HG02678 (cell line): Measurements from ENCODE around the gene TNKS1BP1.

Experiments used
- ATAC-seq: cut with Tn5 transposase; IDR thresholded peaks from one replicate; pipeline ENCODE4 v1.9.1; 2021; ENCODE audit warnings: mild to moderate bottlenecking, moderate library complexity; ENCODE audit not compliant: unreplicated experiment

TNKS1BP1 gene

DNA sequence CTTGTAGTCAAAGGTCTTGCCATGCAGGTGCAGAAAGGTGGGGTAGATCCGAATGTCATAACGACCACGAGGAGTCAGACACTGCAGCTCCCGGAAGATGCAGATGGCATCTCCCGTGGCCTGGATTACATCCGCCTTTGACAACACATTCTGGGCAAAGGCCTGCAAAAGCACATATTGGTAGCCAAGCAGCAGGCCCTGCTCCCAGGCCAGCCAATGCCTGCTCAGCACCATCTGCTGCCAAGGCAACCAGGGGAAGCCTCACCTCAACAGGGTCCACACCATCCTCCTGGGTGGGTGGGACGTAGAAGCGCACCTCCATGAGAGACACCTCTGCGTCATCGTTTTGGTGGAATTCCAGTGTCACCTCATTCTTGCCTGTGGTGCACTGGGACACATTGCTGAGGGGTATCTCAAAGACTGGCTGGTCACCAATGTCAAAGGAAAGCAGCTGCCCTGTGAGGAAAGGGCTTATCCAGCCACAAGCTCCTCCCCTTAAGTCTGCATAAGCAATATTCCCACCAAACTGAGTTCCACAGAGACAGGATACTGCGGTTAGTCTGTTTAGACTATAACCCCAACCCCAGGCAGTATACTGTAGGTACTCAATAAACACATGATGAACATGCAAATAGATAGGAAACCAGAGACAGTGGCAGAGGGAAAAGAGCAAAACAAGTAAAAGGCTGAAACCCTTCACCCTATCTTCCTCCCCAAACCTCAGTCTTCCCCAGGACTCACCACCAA lies 8.1 kb upstream of the TNKS1BP1 start:
- no peak for ATAC-seq

DNA sequence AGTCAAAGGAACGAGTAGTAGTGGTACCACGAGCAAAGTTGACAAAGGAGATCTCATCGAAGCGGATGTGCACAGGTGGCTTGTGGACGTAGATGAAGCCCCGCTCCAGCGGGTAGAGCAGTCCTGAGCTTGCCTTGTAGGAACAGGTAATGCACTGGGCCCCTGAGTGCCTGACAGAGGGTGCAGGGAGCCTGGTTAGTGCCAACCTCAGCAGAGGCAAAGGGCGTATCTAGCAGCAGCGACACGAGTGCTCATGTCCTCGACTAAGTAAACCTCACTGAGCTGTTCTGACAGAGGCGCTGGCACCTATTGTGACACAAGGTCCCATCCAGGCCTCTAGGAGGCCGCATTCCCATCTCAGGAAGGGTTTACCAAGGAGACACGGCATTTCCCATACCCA lies 7.0 kb upstream of the TNKS1BP1 start:
- ATAC-seq = no peak

DNA sequence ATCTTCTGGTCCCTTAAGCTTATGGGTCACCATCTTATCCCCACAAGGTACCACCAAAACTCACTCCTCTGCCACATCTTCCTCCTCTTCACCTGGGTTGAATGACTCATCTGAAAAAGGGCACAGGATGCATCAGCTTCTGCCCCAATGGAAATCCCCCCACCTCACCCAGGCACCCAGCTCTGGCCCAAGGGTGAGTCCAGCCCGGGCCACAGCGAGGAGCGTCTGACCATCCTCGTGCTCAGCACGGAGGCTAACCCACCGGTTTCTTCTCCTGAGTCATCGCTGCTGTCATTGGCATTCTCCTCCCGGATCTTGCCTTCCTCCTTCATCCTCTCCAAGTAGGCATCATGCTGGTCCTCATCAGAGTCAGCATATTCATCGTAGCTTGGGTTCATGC lies 5.3 kb upstream of the TNKS1BP1 start:
- ATAC-seq = no peak

DNA sequence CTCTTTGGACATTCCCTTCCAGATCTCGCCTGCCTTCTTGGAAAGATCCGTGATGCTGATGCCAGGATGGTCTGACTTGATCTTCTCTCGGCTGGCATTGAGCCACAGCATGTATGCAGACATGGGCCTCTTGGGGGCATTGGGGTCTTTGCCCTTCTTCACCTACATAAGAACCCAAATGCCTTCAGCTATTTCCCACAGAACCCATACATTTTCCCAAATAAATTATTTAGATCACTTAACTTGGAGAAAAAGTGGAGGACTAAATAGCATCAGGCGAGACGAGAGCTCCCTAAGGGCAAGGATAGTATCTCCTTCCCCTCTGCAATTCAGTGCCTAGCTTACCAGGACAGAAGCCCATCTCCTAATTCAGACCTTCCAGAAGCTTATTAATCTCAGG lies 3.0 kb upstream of the TNKS1BP1 start:
- ATAC-seq = no peak

DNA sequence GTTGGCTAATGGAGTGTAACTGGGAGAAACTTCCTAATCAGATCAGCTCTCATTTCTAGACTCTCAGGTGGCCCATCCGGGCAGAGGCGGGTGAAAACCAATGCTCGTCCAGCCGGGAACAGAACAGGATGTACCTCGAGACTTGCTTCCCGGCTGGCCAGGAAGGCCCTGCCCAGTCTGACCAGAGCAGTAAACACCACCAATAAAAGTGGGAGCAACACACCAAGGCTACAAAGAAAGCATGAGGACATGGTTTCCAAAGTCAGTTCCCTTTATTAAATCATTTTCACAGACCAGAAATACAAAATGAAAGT lies 940 bp upstream of the TNKS1BP1 start:
- no peak for ATAC-seq

DNA sequence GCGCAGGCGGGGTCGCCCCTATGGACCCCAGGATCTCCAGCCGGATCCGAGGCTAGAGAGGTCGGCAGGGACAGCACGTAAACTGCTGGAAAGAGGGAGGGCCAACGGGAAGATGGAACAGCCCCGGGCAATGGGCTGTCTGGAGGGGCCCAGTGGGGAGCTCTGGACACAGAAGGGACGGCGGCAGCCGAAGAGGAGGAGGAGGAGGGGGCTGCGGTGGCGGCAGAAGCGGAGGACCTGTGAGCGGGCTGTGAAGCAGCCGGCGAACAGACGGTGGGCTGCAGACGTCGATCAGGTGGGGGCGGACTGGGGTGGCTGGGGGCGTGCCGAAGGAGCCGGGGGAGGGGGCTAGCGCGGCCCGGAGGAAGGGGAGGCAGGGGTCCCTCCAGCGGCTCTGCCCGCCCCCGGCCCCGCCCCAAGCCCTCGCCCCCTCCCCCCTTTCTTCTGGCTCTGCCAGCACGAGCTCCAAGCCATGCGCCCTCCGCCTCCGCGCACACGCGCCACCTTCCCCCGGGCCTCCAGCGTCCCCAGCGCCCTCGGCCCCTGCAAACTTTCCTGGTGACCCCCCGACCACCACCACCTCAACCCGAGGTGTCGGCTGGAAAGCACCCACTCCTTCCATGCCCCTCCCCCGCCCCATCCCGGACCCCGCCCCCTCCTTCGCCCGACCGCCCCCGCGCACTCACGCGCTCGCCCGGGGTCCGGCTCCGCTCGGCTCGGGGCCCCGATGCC lies 432 bp downstream of the TNKS1BP1 start:
- no peak for ATAC-seq

DNA sequence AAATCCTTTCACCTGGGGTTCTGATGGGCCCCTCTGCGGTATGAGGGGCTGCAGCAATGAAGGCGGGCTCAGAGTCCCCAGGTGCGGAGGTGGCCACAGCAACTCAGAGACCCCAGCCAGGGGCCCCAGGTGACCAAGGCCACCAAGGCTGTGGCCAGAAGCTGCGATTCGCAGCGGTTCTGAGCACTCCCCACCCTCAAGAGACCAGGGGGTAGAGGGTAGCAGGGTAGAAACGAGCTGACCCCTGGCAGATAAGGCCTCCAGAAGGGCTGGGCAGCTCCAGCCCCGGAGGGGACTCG lies 948 bp downstream of the TNKS1BP1 start:
- no peak for ATAC-seq

DNA sequence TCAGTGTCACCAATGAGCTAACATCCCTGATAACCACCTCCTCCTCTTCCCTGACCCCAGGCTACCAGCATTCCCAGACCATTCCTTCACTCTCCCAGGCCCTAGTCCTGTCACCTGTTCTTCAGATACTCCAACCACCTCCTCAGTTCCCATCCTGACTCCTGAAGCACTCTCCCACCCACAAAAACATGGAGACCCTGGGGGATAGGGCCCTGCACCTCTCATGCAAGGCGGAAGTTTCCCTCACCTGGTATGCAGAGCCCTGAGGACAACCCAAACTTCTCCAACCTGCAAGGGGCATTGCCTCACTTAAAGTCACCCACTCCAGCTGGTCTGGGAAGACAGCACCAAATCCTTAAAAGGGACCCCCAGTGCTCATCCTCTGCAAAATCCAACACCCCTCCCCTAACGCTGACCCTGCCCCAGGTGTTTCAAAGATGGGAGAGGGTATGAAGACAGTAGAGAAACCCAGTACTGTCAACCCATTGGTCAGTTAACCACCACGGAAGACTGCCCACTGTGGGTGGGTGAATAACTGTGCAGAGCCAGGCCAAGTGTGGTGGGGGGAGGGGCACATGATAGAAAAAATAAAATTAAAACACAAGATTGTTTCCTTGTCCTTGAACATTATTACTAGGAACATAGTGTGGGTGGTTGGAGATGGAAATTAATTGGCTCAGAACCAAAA lies 1.4 kb downstream of the TNKS1BP1 start:
- ATAC-seq = no peak

DNA sequence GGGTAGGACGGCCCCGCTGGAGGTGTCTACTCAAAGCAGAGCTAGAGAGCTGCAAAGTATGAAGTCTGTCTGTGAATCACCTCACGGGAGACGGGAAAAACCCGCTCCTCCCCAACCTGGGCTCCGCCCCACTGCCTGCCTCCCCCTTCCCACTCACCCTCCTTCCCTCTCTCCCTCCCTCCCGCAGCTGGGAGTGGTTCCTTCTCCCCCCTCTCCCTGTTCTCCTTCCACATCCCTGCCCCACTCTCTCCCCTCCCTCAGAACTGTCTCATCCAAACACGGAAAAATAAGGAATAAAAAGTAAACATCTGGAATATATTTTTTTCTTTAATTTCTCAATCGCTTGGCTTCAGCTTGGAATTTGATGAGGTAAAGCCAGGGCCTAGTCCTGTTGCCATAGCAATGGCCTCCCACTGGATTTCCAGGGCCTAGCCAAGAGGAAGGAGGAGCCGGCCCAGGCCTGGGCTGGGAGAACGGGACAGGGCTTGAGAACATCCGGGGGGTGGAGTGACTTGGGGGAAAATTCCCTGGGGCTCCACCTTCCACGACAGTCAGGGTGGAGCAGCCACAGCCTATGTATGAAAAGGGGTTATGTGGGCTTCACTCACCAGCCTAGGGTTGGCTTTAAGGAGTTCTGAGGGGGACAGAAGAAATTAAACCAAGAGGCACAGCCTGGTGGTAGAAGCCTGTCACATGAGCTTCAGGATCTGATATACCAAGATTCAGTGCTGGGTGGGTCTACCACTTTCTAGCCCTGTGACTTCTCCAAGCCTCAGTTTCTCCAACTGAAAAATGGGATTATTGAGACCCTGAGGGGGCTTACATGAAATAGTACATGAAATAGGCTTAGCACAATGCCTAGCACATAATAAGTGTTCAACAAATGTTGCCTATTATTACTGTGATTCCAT lies 2.2 kb downstream of the TNKS1BP1 start:
- no peak for ATAC-seq

DNA sequence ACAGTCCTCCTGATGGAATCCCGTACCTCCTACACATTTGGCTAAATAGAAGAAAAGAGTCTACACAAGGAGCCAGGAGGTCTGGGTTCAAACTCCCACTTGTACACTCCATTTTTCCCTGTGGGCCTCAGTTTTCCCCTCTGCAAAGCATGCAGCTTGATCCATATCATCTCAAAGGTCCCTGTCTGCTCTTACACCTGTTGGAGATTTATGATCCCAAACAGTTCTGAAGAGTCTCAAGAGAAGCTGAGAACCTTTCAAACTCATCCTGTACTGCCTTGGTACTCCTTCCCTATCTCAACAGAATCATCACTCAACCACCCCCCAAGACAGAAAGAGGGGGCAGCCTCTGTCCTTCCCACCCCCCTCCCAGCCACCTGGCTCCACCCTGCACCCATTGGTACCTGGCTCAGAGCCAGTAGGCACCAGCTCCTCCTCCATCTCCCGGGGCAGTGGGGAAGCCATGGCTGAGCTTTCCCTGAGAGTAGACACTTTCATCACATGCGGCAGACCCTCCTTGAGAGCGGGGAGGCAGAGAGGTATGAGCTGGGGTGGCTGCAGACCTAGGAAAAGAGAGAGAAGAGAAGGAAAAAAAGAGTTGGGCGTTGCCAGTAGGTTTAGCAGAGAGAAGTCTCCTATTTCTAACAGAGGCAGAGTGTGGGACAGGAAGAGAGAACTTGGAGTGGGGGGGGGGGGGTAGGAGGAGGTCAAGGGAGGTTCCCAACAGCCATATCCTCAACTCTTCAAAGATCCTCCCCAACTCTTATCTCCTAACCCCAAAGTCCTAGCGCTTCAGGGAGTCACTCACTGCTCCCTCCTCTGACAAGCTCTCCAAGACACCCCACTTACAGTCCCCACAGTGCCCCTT lies 3.1 kb downstream of the TNKS1BP1 start:
- no peak for ATAC-seq

DNA sequence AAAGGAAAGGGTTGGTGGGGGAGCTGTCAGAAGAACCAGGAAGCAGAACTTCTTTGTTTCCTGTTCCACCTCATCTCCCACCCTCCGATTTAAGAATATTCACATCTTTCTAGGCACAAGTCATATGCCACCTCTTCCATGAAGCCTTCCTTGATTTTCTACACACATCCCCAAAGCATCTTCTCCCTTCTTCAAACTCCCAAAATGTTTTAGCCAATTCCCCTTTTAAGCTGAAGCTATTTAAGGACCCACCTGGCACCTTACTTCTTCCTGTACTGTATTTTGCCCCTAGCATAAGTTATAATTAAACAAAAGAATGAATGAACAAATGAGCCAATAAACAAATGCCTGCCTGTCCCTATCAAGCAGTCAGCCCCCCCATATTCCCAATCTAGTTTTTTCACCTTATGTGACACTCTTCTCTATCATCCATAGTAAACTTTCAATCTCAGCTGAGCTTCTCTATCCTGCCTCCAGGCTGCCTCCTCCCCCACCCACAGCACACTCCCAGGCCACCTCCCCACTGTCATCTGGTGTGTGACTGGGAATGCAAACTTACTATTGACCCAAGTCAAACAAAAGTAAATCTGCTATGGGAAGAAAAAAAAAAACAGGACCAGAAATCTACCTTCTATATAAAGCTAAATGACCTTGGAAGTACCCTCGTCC lies 3.9 kb downstream of the TNKS1BP1 start:
- no peak for ATAC-seq

DNA sequence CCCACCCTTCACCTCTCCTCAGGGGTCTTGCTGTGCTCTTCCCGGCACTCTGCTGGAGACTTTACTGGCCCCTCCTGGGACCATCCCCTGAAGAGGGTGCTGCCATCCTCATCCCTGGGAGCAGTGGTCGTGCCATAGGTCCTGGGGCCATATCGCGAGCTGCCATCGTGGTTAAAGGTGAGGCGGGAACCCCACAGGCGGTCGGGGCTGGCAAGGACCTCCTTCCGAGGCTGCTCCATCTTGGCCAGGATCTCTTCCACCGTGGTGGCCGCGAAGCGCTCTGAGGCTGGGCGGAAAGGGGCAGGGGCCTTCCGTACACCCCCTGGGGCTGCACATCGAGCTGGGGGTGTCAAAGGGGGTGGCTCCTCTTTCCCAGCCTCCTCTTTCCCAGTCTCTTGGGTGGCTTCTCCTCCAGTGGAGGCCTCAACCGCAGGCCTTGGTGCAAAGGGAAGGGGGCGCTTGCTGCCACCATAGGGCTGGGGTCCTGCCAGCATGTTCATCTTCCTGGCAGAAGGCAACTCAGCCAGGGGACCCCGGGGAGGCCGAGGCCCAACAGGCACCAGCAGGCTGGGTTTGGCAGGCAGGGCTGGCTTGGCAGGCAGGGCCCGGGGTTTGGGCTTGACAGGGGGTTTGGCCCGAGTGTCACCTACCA lies 4.6 kb downstream of the TNKS1BP1 start:
- no peak for ATAC-seq

DNA sequence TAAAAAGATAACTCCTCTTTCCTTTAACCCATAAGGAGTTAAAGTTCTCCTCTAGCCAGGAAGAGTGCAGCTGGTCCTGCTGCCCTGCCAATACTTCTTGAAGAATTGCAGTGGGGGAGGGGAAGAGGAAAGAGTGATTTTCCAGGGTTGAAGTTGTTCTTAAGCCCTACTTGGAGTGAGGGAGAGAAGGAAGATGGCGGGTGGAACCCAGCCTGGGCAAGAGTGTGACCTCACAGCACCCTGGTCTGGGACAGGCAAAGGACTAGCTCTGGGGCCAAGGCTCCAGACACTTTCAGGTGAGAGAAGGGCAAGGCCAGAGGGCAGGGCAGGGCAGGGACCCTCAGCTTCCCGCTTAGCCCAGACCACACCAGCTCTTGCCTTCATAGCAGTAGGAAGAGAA lies 6.6 kb downstream of the TNKS1BP1 start:
- no peak for ATAC-seq

DNA sequence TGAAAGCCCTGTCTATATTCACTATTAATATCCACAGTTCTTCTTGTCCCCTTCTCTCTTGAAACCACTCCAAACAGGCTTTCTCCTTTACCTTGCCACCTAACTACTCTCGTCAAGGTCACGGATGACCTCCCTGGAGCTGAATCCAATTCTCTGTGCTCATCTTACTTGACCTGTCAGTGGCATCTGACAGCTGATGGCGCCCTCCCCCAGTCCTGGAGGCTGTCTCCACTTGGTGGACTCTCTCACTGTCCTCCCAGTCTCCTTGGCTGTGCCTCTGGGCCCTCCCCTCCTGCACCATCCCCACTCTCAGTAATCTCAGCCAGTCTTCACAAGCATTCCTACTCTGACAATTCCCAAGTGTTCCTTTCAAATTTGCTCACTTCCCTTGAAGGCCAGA lies 8.7 kb downstream of the TNKS1BP1 start:
- ATAC-seq = no peak

DNA sequence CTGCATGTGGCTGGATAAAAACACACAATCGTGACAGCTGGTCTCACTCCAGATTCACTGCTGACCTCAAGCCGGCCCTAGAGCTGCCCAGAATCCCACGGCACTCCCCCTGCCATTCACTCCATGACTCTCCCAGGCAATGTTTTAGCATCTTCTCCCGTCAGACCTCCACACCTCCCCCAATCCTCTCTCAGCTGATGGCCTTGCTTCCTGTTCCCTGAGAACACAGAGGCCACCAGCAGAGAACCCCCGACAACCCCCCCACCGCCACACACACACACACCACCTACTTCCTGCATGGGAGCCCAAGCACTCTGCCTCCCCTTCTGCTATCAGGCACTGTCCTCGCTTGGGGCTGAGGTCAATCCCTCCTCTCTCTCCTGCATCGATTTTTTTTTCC lies 9.3 kb downstream of the TNKS1BP1 start:
- no peak for ATAC-seq

DNA sequence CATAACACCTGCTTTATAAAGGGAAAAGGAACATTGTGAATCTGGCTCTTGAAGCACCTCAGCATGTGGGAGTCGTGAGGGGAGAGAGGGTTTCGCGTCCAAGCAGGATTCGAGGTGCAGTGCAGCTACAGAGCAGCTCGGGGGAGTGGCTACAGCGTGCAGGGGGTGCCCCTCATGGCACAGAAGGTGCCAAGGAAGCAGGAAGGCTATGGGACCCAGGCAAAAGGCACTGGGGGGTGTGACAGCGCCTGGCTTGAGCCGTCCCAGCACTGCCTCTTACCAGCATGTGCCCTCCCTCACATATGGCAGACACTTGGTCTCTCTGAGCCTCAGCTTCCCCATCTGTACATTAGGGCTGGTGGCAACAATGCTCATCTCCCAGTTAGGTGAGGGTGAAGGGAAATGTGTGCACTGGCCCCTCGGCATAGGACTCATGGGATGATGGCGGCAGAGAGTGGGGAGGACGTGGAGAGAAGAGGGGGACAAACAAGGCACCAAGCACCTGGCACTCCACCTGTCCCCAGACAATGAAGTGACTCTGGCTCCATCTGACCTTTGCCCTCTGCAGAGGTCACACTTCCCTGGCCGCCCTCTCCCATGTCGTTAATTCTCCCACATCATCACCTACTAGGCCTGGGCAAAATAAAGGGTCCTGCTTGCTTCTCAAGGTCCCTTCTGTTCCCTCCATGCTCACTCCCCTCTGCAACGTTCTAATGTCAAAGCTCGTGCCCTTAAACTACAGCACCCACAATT lies 10.4 kb downstream of the TNKS1BP1 start:
- ATAC-seq = no peak

DNA sequence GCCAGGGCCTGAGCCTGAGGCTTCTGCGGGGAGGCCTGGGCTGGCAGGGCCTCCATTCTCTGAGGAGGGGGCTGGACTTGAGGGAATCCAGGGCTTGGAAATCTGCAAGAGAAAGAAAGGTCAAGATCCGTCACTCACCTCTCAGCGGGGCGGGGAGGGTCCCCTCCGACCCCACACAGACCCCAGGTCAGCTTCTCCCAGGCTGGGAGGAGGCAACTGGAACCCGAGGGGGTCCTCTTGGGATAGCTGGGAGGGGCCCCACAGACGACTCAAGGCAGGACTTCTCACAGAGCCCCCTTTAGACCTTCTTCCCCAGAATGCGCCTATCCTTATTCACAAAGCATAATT lies 11.0 kb downstream of the TNKS1BP1 start:
- no peak for ATAC-seq

DNA sequence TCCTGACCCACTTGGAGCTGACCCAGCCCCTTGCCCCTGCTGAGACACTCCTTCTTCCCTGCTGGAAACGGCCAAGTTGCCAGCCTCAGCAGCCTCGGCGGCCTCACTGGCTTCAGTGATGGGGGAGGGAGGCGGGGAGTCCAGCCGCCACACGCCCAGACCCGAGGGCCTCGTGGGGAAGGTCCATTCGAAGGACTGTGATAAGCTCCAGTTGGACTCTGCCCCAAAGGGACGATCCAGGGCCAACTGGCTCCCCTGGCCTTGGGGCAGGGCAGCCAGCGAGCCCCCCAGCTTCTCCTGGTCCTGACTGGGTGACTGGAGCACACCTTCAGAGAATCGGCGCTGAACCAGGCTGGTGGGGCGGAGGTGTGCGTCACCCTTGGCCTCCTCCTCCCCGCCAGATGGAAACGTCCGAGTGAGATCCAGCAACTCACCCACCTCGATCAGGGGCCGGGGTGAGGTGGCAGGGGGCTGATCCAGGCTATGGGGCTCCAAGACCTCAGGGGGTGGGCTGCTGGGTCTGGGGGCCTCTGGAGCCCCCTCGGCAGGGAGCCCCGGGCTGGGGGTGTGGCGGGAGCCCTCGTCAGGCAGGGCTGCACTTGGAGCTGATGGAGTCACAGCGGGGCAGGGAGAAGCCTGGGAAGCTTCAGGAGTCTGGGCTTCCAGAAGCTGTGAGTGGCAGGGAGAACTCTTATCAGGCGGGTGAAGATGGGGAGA lies 11.5 kb downstream of the TNKS1BP1 start:
- ATAC-seq = no peak
